K562 (cell line): ENCODE results near the gene IL31. TPM values are rescaled to one million over a fixed set of nuclear protein-coding genes. Genes with fewer than 3 reads are reported as not detected.

Source experiments
- CBFA2T3 ChIP-seq: fragments of 450-650 bp; IDR thresholded peaks from 2 replicates; pipeline ENCODE4 v1.6.1; 2017
- DPF2 ChIP-seq: fragments of 450-650 bp; IDR thresholded peaks from 2 replicates; pipeline ENCODE4 v1.6.1; 2016
- ESRRA ChIP-seq: fragments of 450-650 bp; IDR thresholded peaks from 2 replicates; pipeline ENCODE4 v1.6.1; 2014; ENCODE audit warnings: low read depth, mild to moderate bottlenecking, moderate library complexity, borderline replicate concordance
- GABPA ChIP-seq: fragments of 200-800 bp; sonication (Bioruptor generic); conservative IDR thresholded peaks from 2 replicates; pipeline ENCODE4 v1.6.1; 2016; ENCODE audit warnings: low read depth, missing genetic modification characterization, missing compliant biosample characterization
- HES1 ChIP-seq: fragments of 450-650 bp; IDR thresholded peaks from 2 replicates; pipeline ENCODE4 v1.6.1; 2016; ENCODE audit warnings: low read depth, mild to moderate bottlenecking, moderate library complexity
- HNRNPLL ChIP-seq: fragments of 200-400 bp; formaldehyde crosslinking; IDR thresholded peaks from 2 replicates; pipeline ENCODE4 v1.6.1; 2017; ENCODE audit warnings: low read length, low read depth, mild to moderate bottlenecking; ENCODE audit not compliant: poor library complexity, severe bottlenecking
- KLF16 ChIP-seq: IDR thresholded peaks from 2 replicates; pipeline ENCODE4 v1.6.1; 2016; ENCODE audit warnings: antibody characterized with exemption
- MAZ ChIP-seq, 2 experiments: fragments of 450-650 bp in 1 of 2; sonication (generic) in 1 of 2; formaldehyde crosslinking; IDR thresholded peaks in 1 of 2; conservative IDR thresholded peaks in 1 of 2; 2 replicates each; pipeline versions ENCODE4 v1.4.0 to v1.5.0; 2020; ENCODE audit warnings: mild to moderate bottlenecking in 1 of 2, missing genetic modification reagents in 1 of 2
- MEIS2 ChIP-seq: fragments of 450-650 bp; IDR thresholded peaks from 2 replicates; pipeline ENCODE4 v1.6.1; 2014; ENCODE audit warnings: mild to moderate bottlenecking; ENCODE audit not compliant: partially characterized antibody
- MTA2 ChIP-seq: fragments of 450-650 bp; IDR thresholded peaks from 2 replicates; pipeline ENCODE4 v1.6.1; 2016; ENCODE audit warnings: low read depth
- SMARCA4 ChIP-seq: fragments of 450-650 bp; IDR thresholded peaks from 2 replicates; pipeline ENCODE4 v1.6.1; 2016
- SMARCA5 ChIP-seq: fragments of 450-650 bp; IDR thresholded peaks from 2 replicates; pipeline ENCODE4 v1.6.1; 2016
- SMC3 ChIP-seq: conservative IDR thresholded peaks from 2 replicates; pipeline ENCODE4 v1.6.1; 2011; ENCODE audit warnings: low read depth, low read length, improper control_type of control experiment; ENCODE audit not compliant: insufficient read depth
- SRSF3 ChIP-seq: fragments of 200-400 bp; formaldehyde crosslinking; IDR thresholded peaks from 2 replicates; pipeline ENCODE4 v1.6.1; 2016; ENCODE audit warnings: mild to moderate bottlenecking, low read length, moderate library complexity; ENCODE audit not compliant: insufficient read depth
- ZBTB8A ChIP-seq: fragments of 450-650 bp; IDR thresholded peaks from 2 replicates; pipeline ENCODE4 v1.6.1; 2018; ENCODE audit warnings: mild to moderate bottlenecking, moderate library complexity; ENCODE audit not compliant: partially characterized antibody
- polyA plus RNA-seq, 8 experiments: library from polyadenylated mRNA; depleted of rRNA in 4 of 8; stranded (reverse) in 5 of 8; unstranded in 3 of 8; fragments of >200 nt; fragmentation: Nextera tagmentation in 2 of 8; fragmentation: Illumina TruSeq in 1 of 8; extraction: Ambion mirVana in 2 of 8; extraction: Trizol in 1 of 8; gene quantifications; 2 replicates each; pipeline versions ENCODE4 v1.2.1 to v1.2.3, GENCODE V29; 2011 to 2014; ENCODE audit warnings: inconsistent platforms in 1 of 8, missing spikeins in 1 of 8
- total RNA-seq, 7 experiments: library from RNA; depleted of rRNA in 6 of 7; stranded (reverse); fragments of >200 nt in 6 of 7; fragmentation: Illumina TruSeq in 2 of 7; extraction: Trizol in 2 of 7; gene quantifications; 2 replicates each; pipeline versions ENCODE4 v1.2.1 to v1.2.3, GENCODE V29; 2011 to 2021; ENCODE audit warnings: low replicate concordance in 1 of 7
- TF ChIP-seq, protein P1 (sequence below): fragments of 200-800 bp; sonication (Bioruptor generic); IDR thresholded peaks from 2 replicates; pipeline ENCODE4 v1.6.1; 2017; ENCODE audit warnings: missing genetic modification characterization, missing compliant biosample characterization

The IL31 gene
- total and polyA plus RNA-seq, 9 of the 15 experiments (the other 6 are each of a cell fraction or from before 2014, with no cell fraction given): not detected

GRCh38 chr12:122155705-122156104, 18.3 kb downstream of the IL31 start (continued):
- TF ChIP-seq, protein P1, sequence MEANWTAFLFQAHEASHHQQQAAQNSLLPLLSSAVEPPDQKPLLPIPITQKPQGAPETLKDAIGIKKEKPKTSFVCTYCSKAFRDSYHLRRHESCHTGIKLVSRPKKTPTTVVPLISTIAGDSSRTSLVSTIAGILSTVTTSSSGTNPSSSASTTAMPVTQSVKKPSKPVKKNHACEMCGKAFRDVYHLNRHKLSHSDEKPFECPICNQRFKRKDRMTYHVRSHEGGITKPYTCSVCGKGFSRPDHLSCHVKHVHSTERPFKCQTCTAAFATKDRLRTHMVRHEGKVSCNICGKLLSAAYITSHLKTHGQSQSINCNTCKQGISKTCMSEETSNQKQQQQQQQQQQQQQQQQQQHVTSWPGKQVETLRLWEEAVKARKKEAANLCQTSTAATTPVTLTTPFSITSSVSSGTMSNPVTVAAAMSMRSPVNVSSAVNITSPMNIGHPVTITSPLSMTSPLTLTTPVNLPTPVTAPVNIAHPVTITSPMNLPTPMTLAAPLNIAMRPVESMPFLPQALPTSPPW (CRISPR knock-in tag): peak; percentile 60
- peak; percentile 84 for TF ChIP-seq MEIS2
- peak; percentile 88 for TF ChIP-seq KLF16
- TF ChIP-seq ZBTB8A: no peak
- TF ChIP-seq SMARCA5: no peak
- TF ChIP-seq DPF2: peak; percentile 58; the same call in 1 of the 2 replicates
- TF ChIP-seq CBFA2T3: peak; percentile 91
- no peak for TF ChIP-seq SRSF3
- no peak for TF ChIP-seq SMC3
- TF ChIP-seq SMARCA4: peak; percentile 54; the same call in 1 of the 2 replicates
- TF ChIP-seq MAZ (CRISPR knock-in tag; conservative IDR thresholded peaks at IDR 0.05 in 1 of 2, IDR thresholded peaks at IDR 0.05 in 1 of 2): peak in 1 of 2 experiments; percentile 61; a peak in 2 of 4 replicates
- TF ChIP-seq HES1: peak; percentile 46; the same call in 1 of the 2 replicates
- TF ChIP-seq MTA2: peak; percentile 37
- TF ChIP-seq HNRNPLL: no peak
- peak; percentile 27; the same call in 1 of the 2 replicates for TF ChIP-seq ESRRA
- 0 out of 2 replicates have a peak, but pooled peaks have one; percentile 32 for TF ChIP-seq GABPA (tag)
